ENCODE measurements around the gene PRMT7.
"Not testable (repeated sequence)": the region's sequence is repeated elsewhere in the genome, so short reads cannot be mapped to it uniquely, and the experiment has no call there.

The PRMT7 gene

GRCh38 chr16:68288796-68289195, 22.0 kb upstream of the PRMT7 start:
- not testable (repeated sequence) for H3K27ac Mint-ChIP-seq, H3K27me3 Mint-ChIP-seq

GRCh38 chr16:68289202-68289601, 21.6 kb upstream of the PRMT7 start:
- peaks cover 75% of the 10 kb centered on the region for H3K36me3 Mint-ChIP-seq (ENCODE audit: low read depth)
- H3K4me1 Mint-ChIP-seq (ENCODE audit: low read depth) = peaks cover 68% of the 10 kb centered on the region
- H3K4me3 Mint-ChIP-seq = peak overlapping the region; percentile 8
- no peaks in the 10 kb centered on the region for H3K9me3 Mint-ChIP-seq
- peak overlapping the region; percentile 45 for H3K27ac Mint-ChIP-seq
- intact Hi-C loops (cut with micrococcal nuclease) = no loop called here
- H3K27me3 Mint-ChIP-seq = no peaks in the 10 kb centered on the region

More at GRCh38 chr16:68288796-68289195, 22.0 kb upstream of the PRMT7 start:
- H3K4me3 Mint-ChIP-seq; H3K9me3 Mint-ChIP-seq; intact Hi-C loops (cut with micrococcal nuclease): not testable (repeated sequence)
- H3K4me1 Mint-ChIP-seq (ENCODE audit: low read depth) = peaks cover 72% of the 10 kb centered on the region
- H3K36me3 Mint-ChIP-seq (ENCODE audit: low read depth) = peaks cover 73% of the 10 kb centered on the region

- Mint-ChIP-seq H3K27ac (peak overlapping the region; percentile 45), H3K4me1 (ENCODE audit: low read depth) (peaks cover 62% of the 10 kb centered on the region), H3K4me3 (peak overlapping the region; percentile 8), H3K9me3 (no peaks in the 10 kb centered on the region), H3K27me3 (no peaks in the 10 kb centered on the region), H3K36me3 (ENCODE audit: low read depth) (peaks cover 75% of the 10 kb centered on the region)
- intact Hi-C loops (cut with micrococcal nuclease) = no loop called here
Measured at GRCh38 chr16:68289621-68290329, 21.0 kb upstream of the PRMT7 start.

DNA sequence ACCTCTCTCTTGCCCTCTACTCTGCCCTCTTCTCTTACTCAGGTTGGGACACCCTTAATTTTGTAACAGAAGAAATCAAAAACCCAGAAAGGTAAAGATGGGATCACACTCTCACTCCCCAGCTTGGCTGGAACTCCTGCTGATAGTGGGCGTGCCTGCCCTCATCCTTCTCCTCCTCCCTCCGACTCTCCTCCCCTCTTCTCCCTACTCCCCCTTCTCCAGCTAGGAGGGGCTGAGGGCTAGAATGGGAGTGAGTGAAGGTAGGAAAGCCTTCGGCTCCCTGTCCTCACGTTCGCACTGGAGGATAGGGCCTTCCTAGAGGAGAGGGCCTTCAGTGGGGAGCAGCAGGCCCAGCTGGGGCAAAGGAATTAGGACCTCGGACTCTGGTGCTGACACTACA, 20.4 kb upstream of the PRMT7 start:
- no peaks in the 10 kb centered on the region for H3K27me3 Mint-ChIP-seq
- intact Hi-C loops (cut with micrococcal nuclease) = no loop called here
- H3K36me3 Mint-ChIP-seq (ENCODE audit: low read depth) = peaks cover 80% of the 10 kb centered on the region
- no peaks in the 10 kb centered on the region for H3K9me3 Mint-ChIP-seq
- peak overlapping the region; percentile 45 for H3K27ac Mint-ChIP-seq
- no peak overlapping the region for H3K4me3 Mint-ChIP-seq
- peaks cover 55% of the 10 kb centered on the region for H3K4me1 Mint-ChIP-seq (ENCODE audit: low read depth)

GRCh38 chr16:68291227-68291626, 19.6 kb upstream of the PRMT7 start:
- H3K9me3 Mint-ChIP-seq = no peaks in the 10 kb centered on the region
- H3K36me3 Mint-ChIP-seq (ENCODE audit: low read depth) = peaks cover 87% of the 10 kb centered on the region
- peak overlapping the region; percentile 45 for H3K27ac Mint-ChIP-seq
- H3K27me3 Mint-ChIP-seq = no peaks in the 10 kb centered on the region
- peaks cover 55% of the 10 kb centered on the region for H3K4me1 Mint-ChIP-seq (ENCODE audit: low read depth)
- no peak overlapping the region for H3K4me3 Mint-ChIP-seq
- intact Hi-C loops (cut with micrococcal nuclease) = no loop called here

- no peak overlapping the region for H3K4me3 Mint-ChIP-seq
- H3K27me3 Mint-ChIP-seq = no peaks in the 10 kb centered on the region
- peaks cover 88% of the 10 kb centered on the region for H3K36me3 Mint-ChIP-seq (ENCODE audit: low read depth)
- H3K9me3 Mint-ChIP-seq = no peaks in the 10 kb centered on the region
- intact Hi-C loops (cut with micrococcal nuclease) = no loop called here
- H3K27ac Mint-ChIP-seq = no peak overlapping the region
- peaks cover 55% of the 10 kb centered on the region for H3K4me1 Mint-ChIP-seq (ENCODE audit: low read depth)
Measured at GRCh38 chr16:68292425-68292824, 18.4 kb upstream of the PRMT7 start.

- intact Hi-C loops (cut with micrococcal nuclease) = no loop called here
- Mint-ChIP-seq H3K27ac (peak overlapping the region; percentile 82), H3K36me3 (ENCODE audit: low read depth) (peaks cover 100% of the 10 kb centered on the region), H3K9me3 (no peaks in the 10 kb centered on the region), H3K4me1 (ENCODE audit: low read depth) (peaks cover 42% of the 10 kb centered on the region), H3K4me3 (peak overlapping the region; percentile 30), H3K27me3 (no peaks in the 10 kb centered on the region)
Measured at GRCh38 chr16:68296291-68296690, 14.5 kb upstream of the PRMT7 start.

- H3K4me1 Mint-ChIP-seq (ENCODE audit: low read depth) = peaks cover 42% of the 10 kb centered on the region
- H3K27ac Mint-ChIP-seq = peak overlapping the region; percentile 82
- H3K9me3 Mint-ChIP-seq = no peaks in the 10 kb centered on the region
- H3K36me3 Mint-ChIP-seq (ENCODE audit: low read depth) = peaks cover 100% of the 10 kb centered on the region
- intact Hi-C loops (cut with micrococcal nuclease) = no loop called here
- H3K27me3 Mint-ChIP-seq = no peaks in the 10 kb centered on the region
- peak overlapping the region; percentile 30 for H3K4me3 Mint-ChIP-seq
Measured at GRCh38 chr16:68296693-68297092, 14.1 kb upstream of the PRMT7 start.

GRCh38 chr16:68297908-68298307, 12.9 kb upstream of the PRMT7 start:
- Mint-ChIP-seq H3K36me3 (ENCODE audit: low read depth) (peaks cover 100% of the 10 kb centered on the region), H3K27me3 (no peaks in the 10 kb centered on the region), H3K9me3 (no peaks in the 10 kb centered on the region), H3K4me3 (no peak overlapping the region), H3K4me1 (ENCODE audit: low read depth) (peaks cover 42% of the 10 kb centered on the region), H3K27ac (peak overlapping the region; percentile 82)
- intact Hi-C loops (cut with micrococcal nuclease) = no loop called here

GRCh38 chr16:68298312-68298711, 12.5 kb upstream of the PRMT7 start:
- Mint-ChIP-seq H3K4me1 (ENCODE audit: low read depth) (peaks cover 42% of the 10 kb centered on the region), H3K36me3 (ENCODE audit: low read depth) (peaks cover 100% of the 10 kb centered on the region), H3K27ac (peak overlapping the region; percentile 46), H3K27me3 (no peaks in the 10 kb centered on the region), H3K9me3 (no peaks in the 10 kb centered on the region), H3K4me3 (no peak overlapping the region)
- intact Hi-C loops (cut with micrococcal nuclease) = no loop called here

- H3K36me3 Mint-ChIP-seq (ENCODE audit: low read depth) = peaks cover 100% of the 10 kb centered on the region
- H3K4me3 Mint-ChIP-seq = no peak overlapping the region
- intact Hi-C loops (cut with micrococcal nuclease) = no loop called here
- peaks cover 42% of the 10 kb centered on the region for H3K4me1 Mint-ChIP-seq (ENCODE audit: low read depth)
- H3K27me3 Mint-ChIP-seq = no peaks in the 10 kb centered on the region
- no peak overlapping the region for H3K27ac Mint-ChIP-seq
- no peaks in the 10 kb centered on the region for H3K9me3 Mint-ChIP-seq
Measured at GRCh38 chr16:68298907-68299561, 11.8 kb upstream of the PRMT7 start.

DNA sequence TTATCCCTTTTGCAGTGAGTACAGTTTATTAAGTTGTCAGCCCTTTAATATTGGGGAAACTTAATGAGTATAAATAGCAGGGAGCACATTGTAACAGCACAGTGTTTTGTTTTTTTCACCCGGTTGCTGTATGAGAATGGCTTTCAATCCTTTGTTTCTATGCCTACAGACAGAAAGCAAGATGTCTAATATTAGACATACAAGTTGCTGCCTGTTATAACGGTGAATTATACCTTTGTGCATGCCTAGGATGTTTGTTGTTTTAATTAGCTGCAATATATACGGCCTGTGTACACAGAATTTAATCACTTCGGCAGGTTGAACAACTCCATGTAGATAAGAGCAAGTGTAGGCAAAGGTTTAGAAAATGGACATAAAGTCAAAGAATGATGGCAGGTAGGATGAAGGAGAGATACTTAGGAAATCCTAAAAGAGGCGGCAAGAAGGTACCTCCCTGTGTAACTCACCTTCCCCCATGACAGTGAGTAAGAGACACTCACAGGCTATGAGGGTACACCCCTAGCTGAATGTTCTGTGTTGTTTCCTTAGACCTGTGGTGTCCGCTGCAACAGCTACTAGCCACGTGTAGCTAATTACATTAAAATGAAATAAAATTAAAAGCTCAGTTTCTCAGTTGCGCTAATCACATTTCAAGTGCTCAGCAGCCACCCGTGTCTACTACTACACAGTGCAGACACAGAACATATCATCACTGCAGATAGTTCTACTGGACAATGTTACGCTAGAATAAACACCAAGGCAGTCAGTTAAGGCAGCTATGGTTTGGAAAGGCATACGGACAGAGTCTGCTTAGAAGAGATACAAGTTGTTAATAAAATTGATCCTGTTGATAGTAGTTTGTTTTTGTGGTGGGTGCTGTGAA, 11.0 kb upstream of the PRMT7 start:
- peaks cover 42% of the 10 kb centered on the region for H3K4me1 Mint-ChIP-seq (ENCODE audit: low read depth)
- no peak overlapping the region for H3K27ac Mint-ChIP-seq
- peaks cover 98% of the 10 kb centered on the region for H3K36me3 Mint-ChIP-seq (ENCODE audit: low read depth)
- no peak overlapping the region for H3K4me3 Mint-ChIP-seq
- intact Hi-C loops (cut with micrococcal nuclease) = no loop called here
- H3K27me3 Mint-ChIP-seq = no peaks in the 10 kb centered on the region
- no peaks in the 10 kb centered on the region for H3K9me3 Mint-ChIP-seq

GRCh38 chr16:68300734-68301459, 9.9 kb upstream of the PRMT7 start:
- no peaks in the 10 kb centered on the region for H3K27me3 Mint-ChIP-seq
- no peak overlapping the region for H3K4me3 Mint-ChIP-seq
- peaks cover 98% of the 10 kb centered on the region for H3K36me3 Mint-ChIP-seq (ENCODE audit: low read depth)
- H3K9me3 Mint-ChIP-seq = no peaks in the 10 kb centered on the region
- peaks cover 38% of the 10 kb centered on the region for H3K4me1 Mint-ChIP-seq (ENCODE audit: low read depth)
- intact Hi-C loops (cut with micrococcal nuclease) = no loop called here
- peak overlapping the region; percentile 13 for H3K27ac Mint-ChIP-seq

Measured in dendritic cell treated with granulocyte-macrophage colony-stimulating factor and Interleukin-4, amounts not matched to agents 40 ng/mL and 50 ng/mL, for 4 days (primary cell).